ENCODE results near the gene AGMO.

AGMO gene

GRCh38 chr7:15602236-15602635 is 40.4 kb upstream of the AGMO start:
- peak; percentile 44 for DNase-seq (ENCODE audit: low read depth)
- TF ChIP-seq CTCF (IDR thresholded peaks at IDR 0.05; ENCODE audit: low read length, missing control alignments) = no peak

GRCh38 chr7:15601175-15601574 is 39.4 kb upstream of the AGMO start:
- no peak overlapping the region for H3K4me3 ChIP-seq (replicated peaks; ENCODE audit: low read depth, low read length)
- DNase-seq (ENCODE audit: low read depth) = no peak
- no peak for TF ChIP-seq CTCF (IDR thresholded peaks at IDR 0.05; ENCODE audit: low read length, missing control alignments)

More at GRCh38 chr7:15602236-15602635, 40.4 kb upstream of the AGMO start:
- no peak overlapping the region for H3K4me3 ChIP-seq (replicated peaks; ENCODE audit: low read depth, low read length)

GRCh38 chr7:15600298-15600697 is 38.5 kb upstream of the AGMO start:
- DNase-seq (ENCODE audit: low read depth) = no peak
- no peak overlapping the region for H3K4me3 ChIP-seq (replicated peaks; ENCODE audit: low read depth, low read length)
- no peak for TF ChIP-seq CTCF (IDR thresholded peaks at IDR 0.05; ENCODE audit: low read length, missing control alignments)

- H3K4me3 ChIP-seq (replicated peaks; ENCODE audit: low read depth, low read length) = no peak overlapping the region
- no peak for DNase-seq (ENCODE audit: low read depth)
- TF ChIP-seq CTCF (IDR thresholded peaks at IDR 0.05; ENCODE audit: low read length, missing control alignments) = no peak
These were observed 32.6 kb upstream of the AGMO start for GRCh38 chr7:15594461-15594860.

- TF ChIP-seq CTCF (IDR thresholded peaks at IDR 0.05; ENCODE audit: low read length, missing control alignments) = no peak
- no peak overlapping the region for H3K4me3 ChIP-seq (replicated peaks; ENCODE audit: low read depth, low read length)
- DNase-seq (ENCODE audit: low read depth) = no peak
These were observed 31.6 kb upstream of the AGMO start for GRCh38 chr7:15593382-15593781.

- H3K4me3 ChIP-seq (replicated peaks; ENCODE audit: low read depth, low read length) = no peak overlapping the region
- no peak for DNase-seq (ENCODE audit: low read depth)
- no peak for TF ChIP-seq CTCF (IDR thresholded peaks at IDR 0.05; ENCODE audit: low read length, missing control alignments)
These were observed 24.5 kb upstream of the AGMO start for GRCh38 chr7:15586266-15586665.

GRCh38 chr7:15584575-15584974 is 22.8 kb upstream of the AGMO start:
- no peak for TF ChIP-seq CTCF (IDR thresholded peaks at IDR 0.05; ENCODE audit: low read length, missing control alignments)
- no peak for DNase-seq (ENCODE audit: low read depth)
- no peak overlapping the region for H3K4me3 ChIP-seq (replicated peaks; ENCODE audit: low read depth, low read length)
